ENCODE measurements around the gene ARHGAP4.

ARHGAP4 gene

GRCh38 chrX:153882086-153882498 lies 44.0 kb downstream of the ARHGAP4 start:
- no peak for DNase-seq (ENCODE audit: low read depth, low spot score)

- no peak for DNase-seq (ENCODE audit: low read depth, low spot score)
Measured at GRCh38 chrX:153881281-153881680, 44.8 kb downstream of the ARHGAP4 start.

- DNase-seq (ENCODE audit: low read depth, low spot score), result no peak
Measured at GRCh38 chrX:153880440-153880815, 45.6 kb downstream of the ARHGAP4 start.

GRCh38 chrX:153879741-153880439 lies 46.2 kb downstream of the ARHGAP4 start:
- DNase-seq (ENCODE audit: low read depth, low spot score), result no peak

GRCh38 chrX:153878969-153879653 lies 47.0 kb downstream of the ARHGAP4 start:
- DNase-seq (ENCODE audit: low read depth, low spot score), result peak; percentile 88

- no peak for DNase-seq (ENCODE audit: low read depth, low spot score)
Measured at GRCh38 chrX:153878345-153878744, 47.7 kb downstream of the ARHGAP4 start.

GRCh38 chrX:153877571-153878261 lies 48.3 kb downstream of the ARHGAP4 start:
- DNase-seq (ENCODE audit: low read depth, low spot score), result no peak

- no peak for DNase-seq (ENCODE audit: low read depth, low spot score)
Measured at GRCh38 chrX:153876112-153876491, 50.0 kb downstream of the ARHGAP4 start.

GRCh38 chrX:153875391-153876111 lies 50.5 kb downstream of the ARHGAP4 start:
- DNase-seq (ENCODE audit: low read depth, low spot score), result peak; percentile 94

- no peak for DNase-seq (ENCODE audit: low read depth, low spot score)
Measured at GRCh38 chrX:153874366-153875125, 51.5 kb downstream of the ARHGAP4 start.

GRCh38 chrX:153874085-153874365 lies 52.0 kb downstream of the ARHGAP4 start:
- no peak for DNase-seq (ENCODE audit: low read depth, low spot score)

- DNase-seq (ENCODE audit: low read depth, low spot score), result peak; percentile 94
Measured at GRCh38 chrX:153873282-153874084, 52.6 kb downstream of the ARHGAP4 start.

- no peak for DNase-seq (ENCODE audit: low read depth, low spot score)
Measured at GRCh38 chrX:153871946-153872878, 53.9 kb downstream of the ARHGAP4 start.

GRCh38 chrX:153871451-153871850 lies 54.6 kb downstream of the ARHGAP4 start:
- peak; percentile 66 for DNase-seq (ENCODE audit: low read depth, low spot score)

GRCh38 chrX:153870791-153871360 lies 55.2 kb downstream of the ARHGAP4 start:
- no peak for DNase-seq (ENCODE audit: low read depth, low spot score)

GRCh38 chrX:153870288-153870690 lies 55.8 kb downstream of the ARHGAP4 start:
- no peak for DNase-seq (ENCODE audit: low read depth, low spot score)

GRCh38 chrX:153869473-153870287 lies 56.4 kb downstream of the ARHGAP4 start:
- DNase-seq (ENCODE audit: low read depth, low spot score), result no peak

Data from ELF-1 (cell line).